ENCODE results near the gene STPG3. TPM values are rescaled to one million over a fixed set of nuclear protein-coding genes. Genes with fewer than 3 reads are reported as not detected.

The STPG3 gene
- total and polyA plus RNA-seq, 2 of the 13 experiments (the other 11 are each of a cell fraction or from before 2014, with no cell fraction given) = not detected

DNA sequence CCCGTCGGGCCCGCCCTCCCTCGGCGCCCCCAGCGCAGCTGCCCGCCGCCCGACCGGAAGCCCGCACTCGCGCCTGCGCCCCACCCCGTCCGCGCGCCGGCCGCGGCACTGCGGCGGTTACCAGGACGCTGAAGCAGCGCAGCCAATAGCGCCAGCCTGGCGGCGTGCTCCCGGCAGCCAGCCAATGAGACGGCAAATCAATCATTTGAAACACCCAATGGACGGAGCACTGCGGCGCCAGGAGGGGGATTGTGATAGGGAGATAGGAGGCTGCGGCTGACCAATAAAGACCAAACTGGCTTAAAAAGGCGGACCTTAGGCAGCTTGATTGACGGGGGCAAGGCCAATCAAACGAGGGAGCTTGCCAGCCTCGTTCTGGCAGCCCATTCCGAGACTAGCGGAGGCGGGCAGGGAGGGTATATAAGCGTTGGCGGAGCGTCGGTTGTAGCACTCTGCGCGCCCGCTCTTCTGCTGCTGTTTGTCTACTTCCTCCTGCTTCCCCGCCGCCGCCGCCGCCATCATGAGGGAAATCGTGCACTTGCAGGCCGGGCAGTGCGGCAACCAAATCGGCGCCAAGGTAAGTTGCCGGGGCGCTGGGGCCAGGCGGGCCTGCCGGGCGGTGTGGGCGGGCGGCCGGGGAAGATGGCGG, 10.1 kb upstream of the STPG3 start, which contains the start of gene TUBB4B (continued):
- TF ChIP-seq, protein P1, sequence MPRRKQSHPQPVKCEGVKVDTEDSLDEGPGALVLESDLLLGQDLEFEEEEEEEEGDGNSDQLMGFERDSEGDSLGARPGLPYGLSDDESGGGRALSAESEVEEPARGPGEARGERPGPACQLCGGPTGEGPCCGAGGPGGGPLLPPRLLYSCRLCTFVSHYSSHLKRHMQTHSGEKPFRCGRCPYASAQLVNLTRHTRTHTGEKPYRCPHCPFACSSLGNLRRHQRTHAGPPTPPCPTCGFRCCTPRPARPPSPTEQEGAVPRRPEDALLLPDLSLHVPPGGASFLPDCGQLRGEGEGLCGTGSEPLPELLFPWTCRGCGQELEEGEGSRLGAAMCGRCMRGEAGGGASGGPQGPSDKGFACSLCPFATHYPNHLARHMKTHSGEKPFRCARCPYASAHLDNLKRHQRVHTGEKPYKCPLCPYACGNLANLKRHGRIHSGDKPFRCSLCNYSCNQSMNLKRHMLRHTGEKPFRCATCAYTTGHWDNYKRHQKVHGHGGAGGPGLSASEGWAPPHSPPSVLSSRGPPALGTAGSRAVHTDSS (CRISPR knock-in tag; conservative IDR thresholded peaks at IDR 0.05) = 0 out of 2 replicates have a peak, but pooled peaks have one; percentile 76
- TF ChIP-seq ZNF614 (CRISPR knock-in tag; IDR thresholded peaks at IDR 0.05; ENCODE audit: borderline replicate concordance) = no peak
- TF ChIP-seq PHF21A (CRISPR knock-in tag; IDR thresholded peaks at IDR 0.05) = no peak; the same call in 1 of the 2 replicates
- TF ChIP-seq, protein P2, sequence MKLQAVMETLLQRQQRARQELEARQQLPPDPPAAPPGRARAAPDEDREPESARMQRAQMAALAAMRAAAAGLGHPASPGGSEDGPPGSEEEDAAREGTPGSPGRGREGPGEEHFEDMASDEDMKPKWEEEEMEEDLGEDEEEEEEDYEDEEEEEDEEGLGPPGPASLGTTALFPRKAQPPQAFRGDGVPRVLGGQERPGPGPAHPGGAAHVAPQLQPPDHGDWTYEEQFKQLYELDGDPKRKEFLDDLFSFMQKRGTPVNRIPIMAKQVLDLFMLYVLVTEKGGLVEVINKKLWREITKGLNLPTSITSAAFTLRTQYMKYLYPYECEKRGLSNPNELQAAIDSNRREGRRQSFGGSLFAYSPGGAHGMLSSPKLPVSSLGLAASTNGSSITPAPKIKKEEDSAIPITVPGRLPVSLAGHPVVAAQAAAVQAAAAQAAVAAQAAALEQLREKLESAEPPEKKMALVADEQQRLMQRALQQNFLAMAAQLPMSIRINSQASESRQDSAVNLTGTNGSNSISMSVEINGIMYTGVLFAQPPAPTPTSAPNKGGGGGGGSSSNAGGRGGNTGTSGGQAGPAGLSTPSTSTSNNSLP (IDR thresholded peaks at IDR 0.05; ENCODE audit: low read depth, low read length) = no peak
- TF ChIP-seq, protein P3, sequence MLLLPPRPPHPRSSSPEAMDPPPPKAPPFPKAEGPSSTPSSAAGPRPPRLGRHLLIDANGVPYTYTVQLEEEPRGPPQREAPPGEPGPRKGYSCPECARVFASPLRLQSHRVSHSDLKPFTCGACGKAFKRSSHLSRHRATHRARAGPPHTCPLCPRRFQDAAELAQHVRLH (CRISPR knock-in tag; IDR thresholded peaks at IDR 0.05; ENCODE audit: borderline replicate concordance, low read depth) = 0 out of 2 replicates have a peak, but pooled peaks have one; percentile 54
- TF ChIP-seq, protein P4, sequence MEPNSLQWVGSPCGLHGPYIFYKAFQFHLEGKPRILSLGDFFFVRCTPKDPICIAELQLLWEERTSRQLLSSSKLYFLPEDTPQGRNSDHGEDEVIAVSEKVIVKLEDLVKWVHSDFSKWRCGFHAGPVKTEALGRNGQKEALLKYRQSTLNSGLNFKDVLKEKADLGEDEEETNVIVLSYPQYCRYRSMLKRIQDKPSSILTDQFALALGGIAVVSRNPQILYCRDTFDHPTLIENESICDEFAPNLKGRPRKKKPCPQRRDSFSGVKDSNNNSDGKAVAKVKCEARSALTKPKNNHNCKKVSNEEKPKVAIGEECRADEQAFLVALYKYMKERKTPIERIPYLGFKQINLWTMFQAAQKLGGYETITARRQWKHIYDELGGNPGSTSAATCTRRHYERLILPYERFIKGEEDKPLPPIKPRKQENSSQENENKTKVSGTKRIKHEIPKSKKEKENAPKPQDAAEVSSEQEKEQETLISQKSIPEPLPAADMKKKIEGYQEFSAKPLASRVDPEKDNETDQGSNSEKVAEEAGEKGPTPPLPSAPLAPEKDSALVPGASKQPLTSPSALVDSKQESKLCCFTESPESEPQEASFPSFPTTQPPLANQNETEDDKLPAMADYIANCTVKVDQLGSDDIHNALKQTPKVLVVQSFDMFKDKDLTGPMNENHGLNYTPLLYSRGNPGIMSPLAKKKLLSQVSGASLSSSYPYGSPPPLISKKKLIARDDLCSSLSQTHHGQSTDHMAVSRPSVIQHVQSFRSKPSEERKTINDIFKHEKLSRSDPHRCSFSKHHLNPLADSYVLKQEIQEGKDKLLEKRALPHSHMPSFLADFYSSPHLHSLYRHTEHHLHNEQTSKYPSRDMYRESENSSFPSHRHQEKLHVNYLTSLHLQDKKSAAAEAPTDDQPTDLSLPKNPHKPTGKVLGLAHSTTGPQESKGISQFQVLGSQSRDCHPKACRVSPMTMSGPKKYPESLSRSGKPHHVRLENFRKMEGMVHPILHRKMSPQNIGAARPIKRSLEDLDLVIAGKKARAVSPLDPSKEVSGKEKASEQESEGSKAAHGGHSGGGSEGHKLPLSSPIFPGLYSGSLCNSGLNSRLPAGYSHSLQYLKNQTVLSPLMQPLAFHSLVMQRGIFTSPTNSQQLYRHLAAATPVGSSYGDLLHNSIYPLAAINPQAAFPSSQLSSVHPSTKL (CRISPR knock-in tag; IDR thresholded peaks at IDR 0.05) = no peak
- no peak for TF ChIP-seq ZNF780A (CRISPR knock-in tag; IDR thresholded peaks at IDR 0.05)
- TF ChIP-seq, protein P5, sequence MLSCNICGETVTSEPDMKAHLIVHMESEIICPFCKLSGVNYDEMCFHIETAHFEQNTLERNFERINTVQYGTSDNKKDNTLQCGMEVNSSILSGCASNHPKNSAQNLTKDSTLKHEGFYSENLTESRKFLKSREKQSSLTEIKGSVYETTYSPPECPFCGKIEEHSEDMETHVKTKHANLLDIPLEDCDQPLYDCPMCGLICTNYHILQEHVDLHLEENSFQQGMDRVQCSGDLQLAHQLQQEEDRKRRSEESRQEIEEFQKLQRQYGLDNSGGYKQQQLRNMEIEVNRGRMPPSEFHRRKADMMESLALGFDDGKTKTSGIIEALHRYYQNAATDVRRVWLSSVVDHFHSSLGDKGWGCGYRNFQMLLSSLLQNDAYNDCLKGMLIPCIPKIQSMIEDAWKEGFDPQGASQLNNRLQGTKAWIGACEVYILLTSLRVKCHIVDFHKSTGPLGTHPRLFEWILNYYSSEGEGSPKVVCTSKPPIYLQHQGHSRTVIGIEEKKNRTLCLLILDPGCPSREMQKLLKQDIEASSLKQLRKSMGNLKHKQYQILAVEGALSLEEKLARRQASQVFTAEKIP (CRISPR knock-in tag; IDR thresholded peaks at IDR 0.05; ENCODE audit: borderline replicate concordance) = no peak
- TF ChIP-seq, protein P6, sequence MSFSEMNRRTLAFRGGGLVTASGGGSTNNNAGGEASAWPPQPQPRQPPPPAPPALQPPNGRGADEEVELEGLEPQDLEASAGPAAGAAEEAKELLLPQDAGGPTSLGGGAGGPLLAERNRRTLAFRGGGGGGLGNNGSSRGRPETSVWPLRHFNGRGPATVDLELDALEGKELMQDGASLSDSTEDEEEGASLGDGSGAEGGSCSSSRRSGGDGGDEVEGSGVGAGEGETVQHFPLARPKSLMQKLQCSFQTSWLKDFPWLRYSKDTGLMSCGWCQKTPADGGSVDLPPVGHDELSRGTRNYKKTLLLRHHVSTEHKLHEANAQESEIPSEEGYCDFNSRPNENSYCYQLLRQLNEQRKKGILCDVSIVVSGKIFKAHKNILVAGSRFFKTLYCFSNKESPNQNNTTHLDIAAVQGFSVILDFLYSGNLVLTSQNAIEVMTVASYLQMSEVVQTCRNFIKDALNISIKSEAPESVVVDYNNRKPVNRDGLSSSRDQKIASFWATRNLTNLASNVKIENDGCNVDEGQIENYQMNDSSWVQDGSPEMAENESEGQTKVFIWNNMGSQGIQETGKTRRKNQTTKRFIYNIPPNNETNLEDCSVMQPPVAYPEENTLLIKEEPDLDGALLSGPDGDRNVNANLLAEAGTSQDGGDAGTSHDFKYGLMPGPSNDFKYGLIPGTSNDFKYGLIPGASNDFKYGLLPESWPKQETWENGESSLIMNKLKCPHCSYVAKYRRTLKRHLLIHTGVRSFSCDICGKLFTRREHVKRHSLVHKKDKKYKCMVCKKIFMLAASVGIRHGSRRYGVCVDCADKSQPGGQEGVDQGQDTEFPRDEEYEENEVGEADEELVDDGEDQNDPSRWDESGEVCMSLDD (CRISPR knock-in tag; IDR thresholded peaks at IDR 0.05; ENCODE audit: borderline replicate concordance) = no peak

Data from HepG2 (cell line).